ENCODE data around the gene BMP3.

BMP3 gene

GRCh38 chr4:81081156-81081555 lies 50.6 kb downstream of the BMP3 start:
- Histone ChIP-seq H3K79me1 (ENCODE audit: low read depth, low read length) (no peaks in the 10 kb centered on the region), H2BK120ac (ENCODE audit: low read depth, low read length) (no peak overlapping the region)

DNA sequence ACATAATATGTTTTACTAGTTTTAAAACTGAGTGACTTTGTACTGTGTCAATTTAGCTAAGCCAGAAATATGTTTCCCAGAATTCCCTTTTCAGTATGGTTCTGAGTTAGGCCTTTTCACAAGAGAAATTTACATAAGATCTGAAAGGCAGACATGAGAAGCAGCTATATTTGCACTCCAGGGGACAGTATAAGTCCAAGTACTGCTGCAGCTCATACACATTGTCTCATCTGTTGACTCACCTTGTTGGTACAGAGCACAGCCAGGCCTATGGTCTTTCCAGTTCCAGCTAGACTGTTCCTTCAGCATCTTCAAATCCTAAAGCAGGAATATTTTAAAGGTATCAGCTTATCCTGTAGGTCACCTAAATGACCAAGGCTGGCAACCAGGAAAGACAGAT lies 53.5 kb downstream of the BMP3 start:
- Histone ChIP-seq H2BK120ac (ENCODE audit: low read depth, low read length) (no peak overlapping the region), H3K4ac (ENCODE audit: low read length) (no peak overlapping the region), H3K9ac (ENCODE audit: low read depth, low read length, poor library complexity) (no peak overlapping the region), H2BK15ac (ENCODE audit: low read length) (no peak overlapping the region), H4K8ac (ENCODE audit: low read depth, low read length) (no peak overlapping the region), H3K27me3 (ENCODE audit: control insufficient read depth in 3 of 3, insufficient read depth in 3 of 3, low read depth in 1 of 3, low read length in 3 of 3) (no peaks in the 10 kb centered on the region), H2BK5ac (ENCODE audit: low read length) (no peak overlapping the region), H3K14ac (ENCODE audit: low read length) (no peak overlapping the region), H3K4me2 (ENCODE audit: insufficient read depth, low read length, poor library complexity, severe bottlenecking) (no peak overlapping the region), H2BK12ac (ENCODE audit: low read length) (no peak overlapping the region), H3K18ac (ENCODE audit: low read length) (no peak overlapping the region), H3K9me3 (replicated peaks in 1 of 2; ENCODE audit: control insufficient read depth in 2 of 2, insufficient read depth in 1 of 2, low read depth in 1 of 2, low read length in 2 of 2) (no peaks in the 10 kb centered on the region), H3K23ac (ENCODE audit: low read depth, low read length, poor library complexity) (no peak overlapping the region), H2AK5ac (ENCODE audit: low read depth, low read length) (no peak overlapping the region), H3K4me1 (ENCODE audit: control insufficient read depth in 2 of 2, insufficient read depth in 1 of 2, low read depth in 1 of 2, low read length in 2 of 2) (no peaks in the 10 kb centered on the region), H4K91ac (ENCODE audit: low read depth, low read length, poor library complexity) (no peak overlapping the region), H3K79me1 (ENCODE audit: low read depth, low read length) (no peaks in the 10 kb centered on the region), H3K36me3 (replicated peaks in 1 of 2; ENCODE audit: control insufficient read depth in 2 of 2, insufficient read depth in 2 of 2, low read length in 2 of 2) (no peaks in the 10 kb centered on the region), H3K4me3 (ENCODE audit: low read length in 2 of 2) (no peak overlapping the region), H3K27ac (replicated peaks; ENCODE audit: low read length) (no peak overlapping the region), H2AFZ (ENCODE audit: low read length) (no peak overlapping the region)
- no peak for DNase-seq (ENCODE audit: low spot score)

More at GRCh38 chr4:81081156-81081555, 50.6 kb downstream of the BMP3 start:
- H2BK5ac ChIP-seq (ENCODE audit: low read length), result no peak overlapping the region
- no peak overlapping the region for H3K23ac ChIP-seq (ENCODE audit: low read depth, low read length, poor library complexity)
- no peak overlapping the region for H3K4ac ChIP-seq (ENCODE audit: low read length)
- no peak overlapping the region for H2AFZ ChIP-seq (ENCODE audit: low read length)
- no peak overlapping the region for H3K9ac ChIP-seq (ENCODE audit: low read depth, low read length, poor library complexity)
- peaks cover 0 to 1% of the 10 kb centered on the region in 2 donors for H3K9me3 ChIP-seq (replicated peaks in 1 of 2; ENCODE audit: control insufficient read depth in 2 of 2, insufficient read depth in 1 of 2, low read depth in 1 of 2, low read length in 2 of 2)
- no peak overlapping the region for H3K4me2 ChIP-seq (ENCODE audit: insufficient read depth, low read length, poor library complexity, severe bottlenecking)
- H3K4me1 ChIP-seq (ENCODE audit: control insufficient read depth in 2 of 2, insufficient read depth in 1 of 2, low read depth in 1 of 2, low read length in 2 of 2), result no peaks in the 10 kb centered on the region
- WGBS, 2 donors (ENCODE audit: extremely low coverage in 2 of 2, insufficient read length in 2 of 2, insufficient replicate concordance in 1 of 2), result no CpG with 5 or more reads among the region's 5 CpGs
- no peak overlapping the region for H2BK15ac ChIP-seq (ENCODE audit: low read length)
- no peak overlapping the region for H3K4me3 ChIP-seq (ENCODE audit: low read length in 2 of 2)
- no peak overlapping the region for H2AK5ac ChIP-seq (ENCODE audit: low read depth, low read length)
- H2BK12ac ChIP-seq (ENCODE audit: low read length), result no peak overlapping the region
- no peak for DNase-seq (ENCODE audit: low spot score)
- no peak overlapping the region for H3K27ac ChIP-seq (replicated peaks; ENCODE audit: low read length)
- H4K8ac ChIP-seq (ENCODE audit: low read depth, low read length), result no peak overlapping the region
- no peaks in the 10 kb centered on the region for H3K27me3 ChIP-seq (ENCODE audit: control insufficient read depth in 3 of 3, insufficient read depth in 3 of 3, low read depth in 1 of 3, low read length in 3 of 3)
- H3K36me3 ChIP-seq (replicated peaks in 1 of 2; ENCODE audit: control insufficient read depth in 2 of 2, insufficient read depth in 2 of 2, low read length in 2 of 2), result no peaks in the 10 kb centered on the region
- H4K91ac ChIP-seq (ENCODE audit: low read depth, low read length, poor library complexity), result no peak overlapping the region
- H3K18ac ChIP-seq (ENCODE audit: low read length), result no peak overlapping the region
- H3K14ac ChIP-seq (ENCODE audit: low read length), result no peak overlapping the region

GRCh38 chr4:81084634-81085033 lies 54.1 kb downstream of the BMP3 start:
- no peak overlapping the region for H3K23ac ChIP-seq (ENCODE audit: low read depth, low read length, poor library complexity)
- WGBS, 2 donors (ENCODE audit: extremely low coverage in 2 of 2, insufficient read length in 2 of 2, insufficient replicate concordance in 1 of 2), result no CpG with 5 or more reads among the region's 3 CpGs
- no peak for DNase-seq (ENCODE audit: low spot score)
- no peak overlapping the region for H4K91ac ChIP-seq (ENCODE audit: low read depth, low read length, poor library complexity)
- H3K9me3 ChIP-seq (replicated peaks in 1 of 2; ENCODE audit: control insufficient read depth in 2 of 2, insufficient read depth in 1 of 2, low read depth in 1 of 2, low read length in 2 of 2), result no peaks in the 10 kb centered on the region
- H2AFZ ChIP-seq (ENCODE audit: low read length), result no peak overlapping the region
- H2BK120ac ChIP-seq (ENCODE audit: low read depth, low read length), result no peak overlapping the region
- no peaks in the 10 kb centered on the region for H3K27me3 ChIP-seq (ENCODE audit: control insufficient read depth in 3 of 3, insufficient read depth in 3 of 3, low read depth in 1 of 3, low read length in 3 of 3)
- H3K4ac ChIP-seq (ENCODE audit: low read length), result no peak overlapping the region
- H3K18ac ChIP-seq (ENCODE audit: low read length), result no peak overlapping the region
- H3K79me1 ChIP-seq (ENCODE audit: low read depth, low read length), result no peaks in the 10 kb centered on the region
- H3K9ac ChIP-seq (ENCODE audit: low read depth, low read length, poor library complexity), result no peak overlapping the region
- no peak overlapping the region for H2BK5ac ChIP-seq (ENCODE audit: low read length)
- no peak overlapping the region for H3K14ac ChIP-seq (ENCODE audit: low read length)
- no peak overlapping the region for H2AK5ac ChIP-seq (ENCODE audit: low read depth, low read length)
- H4K8ac ChIP-seq (ENCODE audit: low read depth, low read length), result no peak overlapping the region
- no peak overlapping the region for H2BK15ac ChIP-seq (ENCODE audit: low read length)
- no peaks in the 10 kb centered on the region for H3K4me1 ChIP-seq (ENCODE audit: control insufficient read depth in 2 of 2, insufficient read depth in 1 of 2, low read depth in 1 of 2, low read length in 2 of 2)
- no peak overlapping the region for H3K27ac ChIP-seq (replicated peaks; ENCODE audit: low read length)
- no peak overlapping the region for H3K4me2 ChIP-seq (ENCODE audit: insufficient read depth, low read length, poor library complexity, severe bottlenecking)
- no peaks in the 10 kb centered on the region for H3K36me3 ChIP-seq (replicated peaks in 1 of 2; ENCODE audit: control insufficient read depth in 2 of 2, insufficient read depth in 2 of 2, low read length in 2 of 2)
- H3K4me3 ChIP-seq (ENCODE audit: low read length in 2 of 2), result no peak overlapping the region
- no peak overlapping the region for H2BK12ac ChIP-seq (ENCODE audit: low read length)

GRCh38 chr4:81085291-81085690 lies 54.8 kb downstream of the BMP3 start:
- Histone ChIP-seq H3K9ac (ENCODE audit: low read depth, low read length, poor library complexity) (no peak overlapping the region), H3K4ac (ENCODE audit: low read length) (no peak overlapping the region)
- WGBS, 2 donors (ENCODE audit: extremely low coverage in 2 of 2, insufficient read length in 2 of 2, insufficient replicate concordance in 1 of 2), result no CpG with 5 or more reads among the region's 3 CpGs

More at GRCh38 chr4:81085291-81085690, 54.8 kb downstream of the BMP3 start:
- Histone ChIP-seq H4K8ac (ENCODE audit: low read depth, low read length) (no peak overlapping the region), H4K91ac (ENCODE audit: low read depth, low read length, poor library complexity) (no peak overlapping the region), H3K4me1 (ENCODE audit: control insufficient read depth in 2 of 2, insufficient read depth in 1 of 2, low read depth in 1 of 2, low read length in 2 of 2) (no peaks in the 10 kb centered on the region), H2AK5ac (ENCODE audit: low read depth, low read length) (no peak overlapping the region), H3K9me3 (replicated peaks in 1 of 2; ENCODE audit: control insufficient read depth in 2 of 2, insufficient read depth in 1 of 2, low read depth in 1 of 2, low read length in 2 of 2) (no peaks in the 10 kb centered on the region), H2AFZ (ENCODE audit: low read length) (no peak overlapping the region), H3K27ac (replicated peaks; ENCODE audit: low read length) (no peak overlapping the region), H3K4me3 (ENCODE audit: low read length in 2 of 2) (no peak overlapping the region), H3K79me1 (ENCODE audit: low read depth, low read length) (no peaks in the 10 kb centered on the region), H3K14ac (ENCODE audit: low read length) (no peak overlapping the region), H3K18ac (ENCODE audit: low read length) (no peak overlapping the region), H2BK15ac (ENCODE audit: low read length) (no peak overlapping the region), H3K23ac (ENCODE audit: low read depth, low read length, poor library complexity) (no peak overlapping the region), H3K36me3 (replicated peaks in 1 of 2; ENCODE audit: control insufficient read depth in 2 of 2, insufficient read depth in 2 of 2, low read length in 2 of 2) (no peaks in the 10 kb centered on the region), H2BK5ac (ENCODE audit: low read length) (no peak overlapping the region), H2BK12ac (ENCODE audit: low read length) (no peak overlapping the region), H3K27me3 (ENCODE audit: control insufficient read depth in 3 of 3, insufficient read depth in 3 of 3, low read depth in 1 of 3, low read length in 3 of 3) (no peaks in the 10 kb centered on the region), H3K4me2 (ENCODE audit: insufficient read depth, low read length, poor library complexity, severe bottlenecking) (no peak overlapping the region), H2BK120ac (ENCODE audit: low read depth, low read length) (no peak overlapping the region)
- DNase-seq (ENCODE audit: low spot score), result no peak
